ENCODE measurements around the gene PTPN7. TPM values are rescaled to one million over a fixed set of nuclear protein-coding genes. Genes with fewer than 3 reads are reported as not detected.
A peak's percentile ranks its signal among the peaks of the same experiment; 100 is the strongest.

The PTPN7 gene
- total RNA-seq, 1 donor from 2014 or later, result 7.9 TPM

DNA sequence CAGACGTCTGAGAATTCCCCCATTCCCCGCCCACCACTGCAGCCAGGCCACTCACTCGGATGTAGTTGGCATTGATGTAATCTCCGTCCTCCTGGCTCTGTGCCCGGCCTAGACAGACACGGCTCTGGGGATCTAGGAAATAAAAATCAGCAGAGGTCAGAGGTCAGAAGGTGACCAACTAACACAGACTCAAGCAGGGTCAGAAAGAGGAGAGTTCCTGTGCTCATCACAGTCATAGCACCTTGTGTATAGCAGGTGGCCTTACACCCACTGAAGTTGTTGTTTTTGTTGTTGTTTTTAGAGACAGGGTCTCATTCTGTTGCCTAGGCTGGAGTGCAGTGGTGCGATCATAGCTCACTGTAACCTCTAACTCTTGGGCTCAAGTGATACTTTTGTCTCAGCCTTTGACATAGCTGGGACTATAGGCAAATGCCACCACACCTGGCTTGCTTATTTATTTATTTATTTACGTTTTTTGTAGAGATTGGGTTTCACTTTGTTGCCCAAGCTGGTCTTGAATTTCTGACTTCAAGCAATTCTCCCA, 4.9 kb downstream of the PTPN7 start:
- no peak for DNase-seq (ENCODE audit: extremely low spot score in 2 of 2)
- intact Hi-C loops (cut with DNase I), result no loop called here
- TF ChIP-seq, protein P1, sequence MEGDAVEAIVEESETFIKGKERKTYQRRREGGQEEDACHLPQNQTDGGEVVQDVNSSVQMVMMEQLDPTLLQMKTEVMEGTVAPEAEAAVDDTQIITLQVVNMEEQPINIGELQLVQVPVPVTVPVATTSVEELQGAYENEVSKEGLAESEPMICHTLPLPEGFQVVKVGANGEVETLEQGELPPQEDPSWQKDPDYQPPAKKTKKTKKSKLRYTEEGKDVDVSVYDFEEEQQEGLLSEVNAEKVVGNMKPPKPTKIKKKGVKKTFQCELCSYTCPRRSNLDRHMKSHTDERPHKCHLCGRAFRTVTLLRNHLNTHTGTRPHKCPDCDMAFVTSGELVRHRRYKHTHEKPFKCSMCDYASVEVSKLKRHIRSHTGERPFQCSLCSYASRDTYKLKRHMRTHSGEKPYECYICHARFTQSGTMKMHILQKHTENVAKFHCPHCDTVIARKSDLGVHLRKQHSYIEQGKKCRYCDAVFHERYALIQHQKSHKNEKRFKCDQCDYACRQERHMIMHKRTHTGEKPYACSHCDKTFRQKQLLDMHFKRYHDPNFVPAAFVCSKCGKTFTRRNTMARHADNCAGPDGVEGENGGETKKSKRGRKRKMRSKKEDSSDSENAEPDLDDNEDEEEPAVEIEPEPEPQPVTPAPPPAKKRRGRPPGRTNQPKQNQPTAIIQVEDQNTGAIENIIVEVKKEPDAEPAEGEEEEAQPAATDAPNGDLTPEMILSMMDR (IDR thresholded peaks at IDR 0.05), result no peak
- no peak for TF ChIP-seq POLR2AphosphoS5 (IDR thresholded peaks at IDR 0.05; ENCODE audit: insufficient read depth in 1 of 2, low read depth in 1 of 2)
- TF ChIP-seq POLR2A (IDR thresholded peaks at IDR 0.05), result no peak
- no peaks in the 10 kb centered on the region for H3K36me3 ChIP-seq
- no peaks in the 10 kb centered on the region for H3K9me3 ChIP-seq
- no peaks in the 10 kb centered on the region for H3K27me3 ChIP-seq
- H3K27ac ChIP-seq, result no peak overlapping the region
- peaks cover 7% of the 10 kb centered on the region for H3K4me1 ChIP-seq
- no peak overlapping the region for H3K4me3 ChIP-seq

DNA sequence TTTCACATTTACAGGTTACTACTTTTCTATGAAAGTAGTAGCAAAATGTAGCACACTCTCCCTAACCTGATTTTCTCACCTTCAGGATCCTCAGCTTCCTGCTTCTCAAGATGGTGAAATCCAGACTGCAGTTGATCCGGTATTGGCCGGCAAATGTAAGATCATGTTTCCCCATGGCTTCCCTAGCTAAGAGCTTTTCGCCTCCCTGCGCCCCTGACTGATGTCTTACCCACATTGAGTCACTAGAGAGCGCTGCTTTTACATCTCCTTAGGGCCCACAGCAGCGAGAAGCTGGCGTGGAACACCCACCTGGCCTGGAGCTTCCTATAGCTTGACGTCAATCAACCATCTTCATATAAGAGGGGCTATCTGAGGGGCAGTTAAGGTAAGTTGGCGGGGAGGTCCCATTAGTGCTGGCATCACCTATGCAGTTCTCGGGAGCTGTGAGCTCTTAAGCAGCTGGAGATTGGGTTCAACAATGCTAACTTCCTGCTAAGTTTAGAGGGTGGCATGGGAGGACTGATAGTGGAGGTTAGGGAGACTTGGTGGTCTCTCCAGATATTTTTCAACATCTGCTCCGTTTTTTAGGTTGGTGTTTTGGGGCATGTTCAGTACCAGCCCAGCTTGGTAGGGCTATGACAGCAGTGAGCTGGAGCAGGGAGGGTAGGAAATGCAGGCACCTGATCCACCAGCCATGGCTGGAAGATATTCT, 5.5 kb downstream of the PTPN7 start:
- H3K27me3 ChIP-seq, result no peaks in the 10 kb centered on the region
- DNase-seq (ENCODE audit: extremely low spot score in 2 of 2), result no peak
- peaks cover 7% of the 10 kb centered on the region for H3K4me1 ChIP-seq
- TF ChIP-seq, protein P1 (IDR thresholded peaks at IDR 0.05), result peak in 1 of 3 experiments; percentile 20
- TF ChIP-seq POLR2AphosphoS5 (IDR thresholded peaks at IDR 0.05; ENCODE audit: insufficient read depth in 1 of 2, low read depth in 1 of 2), result no peak
- no peak for TF ChIP-seq POLR2A (IDR thresholded peaks at IDR 0.05)
- no peak overlapping the region for H3K27ac ChIP-seq
- intact Hi-C loops (cut with DNase I), result no loop called here
- H3K36me3 ChIP-seq, result no peaks in the 10 kb centered on the region
- no peak overlapping the region for H3K4me3 ChIP-seq
- H3K9me3 ChIP-seq, result no peaks in the 10 kb centered on the region

DNA sequence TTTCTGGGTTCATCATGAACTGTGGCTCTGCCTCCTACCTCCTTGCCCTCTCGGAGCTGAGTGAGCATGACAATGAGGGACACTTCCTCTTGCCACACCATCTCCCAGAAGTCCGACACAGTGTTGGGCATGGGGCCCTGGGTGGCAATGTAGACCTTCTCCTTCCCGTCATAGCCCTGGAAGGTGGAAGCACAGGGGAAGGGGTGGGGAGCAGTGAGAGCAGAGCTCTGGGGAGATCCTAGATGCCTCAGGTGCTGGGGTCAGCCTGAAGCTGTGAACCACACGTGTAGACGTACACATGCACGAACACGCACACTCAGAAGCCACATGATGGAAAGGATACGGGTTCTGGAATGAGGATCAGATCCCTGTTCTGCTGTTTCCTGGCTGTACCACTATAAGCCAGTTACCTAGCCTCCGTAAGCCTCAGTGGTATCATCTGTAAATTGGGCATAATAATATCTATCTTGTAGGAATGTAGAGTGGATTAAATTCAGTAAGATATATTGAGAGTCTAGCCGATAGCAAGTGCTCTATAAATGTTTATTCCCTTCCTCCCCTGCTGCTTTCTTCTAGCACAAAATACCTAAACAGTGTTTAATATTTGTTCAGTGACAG, 6.1 kb downstream of the PTPN7 start:
- intact Hi-C loops (cut with DNase I), result no loop called here
- peaks cover 7% of the 10 kb centered on the region for H3K4me1 ChIP-seq
- H3K27me3 ChIP-seq, result no peaks in the 10 kb centered on the region
- H3K9me3 ChIP-seq, result no peaks in the 10 kb centered on the region
- no peak for TF ChIP-seq POLR2AphosphoS5 (IDR thresholded peaks at IDR 0.05; ENCODE audit: insufficient read depth in 1 of 2, low read depth in 1 of 2)
- TF ChIP-seq, protein P1 (IDR thresholded peaks at IDR 0.05), result no peak
- TF ChIP-seq POLR2A (IDR thresholded peaks at IDR 0.05), result no peak
- no peak for DNase-seq (ENCODE audit: extremely low spot score in 2 of 2)
- H3K27ac ChIP-seq, result no peak overlapping the region
- H3K4me3 ChIP-seq, result no peak overlapping the region
- H3K36me3 ChIP-seq, result no peaks in the 10 kb centered on the region

- H3K27ac ChIP-seq, result no peak overlapping the region
- TF ChIP-seq POLR2AphosphoS5 (IDR thresholded peaks at IDR 0.05; ENCODE audit: insufficient read depth in 1 of 2, low read depth in 1 of 2) (no peak), POLR2A (IDR thresholded peaks at IDR 0.05) (no peak)
- TF ChIP-seq, protein P1 (IDR thresholded peaks at IDR 0.05), result no peak
Observed at GRCh38 chr1:202153284-202153683, 7.1 kb downstream of the PTPN7 start.

DNA sequence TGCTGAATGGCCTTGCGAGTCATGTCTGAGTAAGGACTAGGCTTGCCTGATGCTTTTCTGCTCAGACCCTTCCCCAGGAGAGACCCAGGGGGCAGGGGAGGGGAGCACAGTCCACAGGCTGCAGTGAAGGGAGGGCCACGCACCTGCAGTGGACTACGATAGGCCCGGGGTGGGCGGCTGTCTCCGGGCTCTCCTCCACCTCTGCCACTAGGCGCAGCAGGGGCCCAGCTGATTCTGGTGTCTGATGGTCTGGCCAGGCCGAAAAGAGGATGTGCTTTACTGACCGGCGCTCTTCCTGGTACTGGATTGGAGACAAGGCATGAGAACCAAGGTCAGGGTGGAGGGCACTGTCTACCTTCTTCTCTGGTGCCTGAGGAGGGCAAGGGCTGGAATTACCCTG, 8.0 kb downstream of the PTPN7 start:
- DNase-seq (ENCODE audit: extremely low spot score in 2 of 2), result no peak
- Histone ChIP-seq H3K27me3 (no peaks in the 10 kb centered on the region), H3K27ac (no peak overlapping the region), H3K4me3 (no peak overlapping the region), H3K4me1 (peaks cover 7% of the 10 kb centered on the region), H3K36me3 (no peaks in the 10 kb centered on the region), H3K9me3 (no peaks in the 10 kb centered on the region)
- TF ChIP-seq, protein P1 (IDR thresholded peaks at IDR 0.05), result no peak
- TF ChIP-seq POLR2AphosphoS5 (IDR thresholded peaks at IDR 0.05; ENCODE audit: insufficient read depth in 1 of 2, low read depth in 1 of 2), result no peak
- no peak for TF ChIP-seq POLR2A (IDR thresholded peaks at IDR 0.05)
- intact Hi-C loops (cut with DNase I), result no loop called here

More at GRCh38 chr1:202153284-202153683, 7.1 kb downstream of the PTPN7 start:
- Histone ChIP-seq H3K27me3 (no peaks in the 10 kb centered on the region), H3K9me3 (no peaks in the 10 kb centered on the region), H3K36me3 (no peaks in the 10 kb centered on the region), H3K4me3 (no peak overlapping the region), H3K4me1 (peaks cover 7% of the 10 kb centered on the region)
- DNase-seq (ENCODE audit: extremely low spot score in 2 of 2), result no peak
- intact Hi-C loops (cut with DNase I), result no loop called here
